ENCODE data around the gene TSKS.

GRCh38 chr19:49776371-49776764 is 13.3 kb upstream of the TSKS start:
- TF ChIP-seq CTCF (IDR thresholded peaks at IDR 0.05; ENCODE audit: low read length) (no peak), EZH2 (optimal IDR thresholded peaks at IDR 0.05; ENCODE audit: low read depth, low read length) (no peak), EZH2phosphoT487 (IDR thresholded peaks at IDR 0.05; ENCODE audit: low read length) (no peak)
